HG03280 (cell line): ENCODE data around the gene SLC16A9.

ENCODE experiments used
- ATAC-seq: cut with Tn5 transposase; IDR thresholded peaks from one replicate; pipeline ENCODE4 v1.9.1; 2021; ENCODE audit warnings: mild to moderate bottlenecking, moderate library complexity; ENCODE audit not compliant: unreplicated experiment

The SLC16A9 gene

GRCh38 chr10:59720377-59720776, 10.7 kb upstream of the SLC16A9 start:
- no peak for ATAC-seq

DNA sequence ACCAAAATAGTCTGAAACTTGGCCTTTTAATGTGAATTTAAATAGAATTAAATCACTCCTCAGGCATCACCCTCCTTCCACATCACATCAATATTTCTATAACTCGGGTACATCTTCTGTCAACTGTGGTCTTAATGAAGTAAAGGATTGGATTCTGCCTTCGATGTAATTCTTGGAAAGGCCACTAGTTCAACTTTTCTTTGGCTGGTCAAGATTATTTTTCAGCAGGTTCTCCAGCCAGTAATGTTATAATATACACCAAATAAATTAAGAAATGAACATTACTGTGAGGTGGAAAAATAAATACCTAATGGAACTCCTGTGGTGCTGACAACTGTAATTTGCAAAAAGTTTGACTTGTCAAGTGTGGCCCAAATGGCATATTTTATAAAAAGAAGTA, 9.7 kb upstream of the SLC16A9 start:
- ATAC-seq = no peak

DNA sequence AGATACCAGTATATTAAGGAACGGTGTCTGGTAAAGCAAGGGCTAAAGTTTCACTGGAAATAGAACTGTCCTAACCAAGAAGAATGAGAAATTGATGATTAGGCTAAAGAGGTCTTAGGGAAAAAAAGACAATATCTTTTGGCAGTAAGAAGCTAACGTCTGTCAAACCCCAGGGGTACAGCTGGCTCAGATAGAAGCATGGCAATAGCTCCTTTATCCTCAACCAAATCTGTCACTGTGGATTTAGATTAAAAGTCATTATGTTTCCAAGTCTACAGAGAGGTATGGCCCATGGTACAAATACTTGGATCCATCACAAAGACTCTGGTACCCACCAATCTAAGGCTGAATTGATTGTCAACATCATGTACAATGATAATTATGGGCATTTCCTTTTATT, 8.6 kb upstream of the SLC16A9 start:
- no peak for ATAC-seq

GRCh38 chr10:59713196-59713821, 3.7 kb upstream of the SLC16A9 start:
- ATAC-seq = no peak

- ATAC-seq = no peak
Measured at GRCh38 chr10:59711871-59712494, 2.3 kb upstream of the SLC16A9 start.

DNA sequence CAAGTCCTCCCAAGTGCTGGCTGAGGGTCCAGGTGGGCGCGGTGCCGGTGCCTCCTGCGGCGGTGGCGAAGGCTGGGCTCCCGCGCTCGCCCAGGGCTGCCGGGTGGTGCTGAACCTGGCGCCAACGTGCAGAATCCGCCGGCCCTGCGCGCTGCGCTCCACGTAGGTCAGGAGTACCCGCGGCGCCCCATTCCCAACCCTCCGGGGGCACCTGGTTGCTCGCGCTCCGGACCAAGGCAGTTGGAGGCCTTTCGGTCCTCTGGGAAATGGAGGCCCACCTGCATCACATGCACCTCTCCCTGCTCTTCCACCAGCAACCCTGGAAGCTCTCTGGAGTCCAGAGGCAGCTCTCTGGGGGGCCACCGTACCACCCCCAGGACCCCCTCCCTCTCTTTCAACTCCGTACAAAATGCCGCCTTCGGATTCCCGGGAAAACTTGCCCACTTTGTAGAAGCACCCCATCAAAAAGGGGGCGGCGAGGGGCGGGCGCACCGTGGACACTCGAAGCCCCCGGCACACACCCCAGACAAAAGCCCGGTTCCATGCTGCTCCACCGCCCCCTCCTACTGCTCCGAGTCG, 745 bp downstream of the SLC16A9 start:
- no peak for ATAC-seq

- ATAC-seq = no peak
Measured at GRCh38 chr10:59706851-59707797, 2.5 kb downstream of the SLC16A9 start.

GRCh38 chr10:59705931-59706330, 3.7 kb downstream of the SLC16A9 start:
- ATAC-seq = no peak

DNA sequence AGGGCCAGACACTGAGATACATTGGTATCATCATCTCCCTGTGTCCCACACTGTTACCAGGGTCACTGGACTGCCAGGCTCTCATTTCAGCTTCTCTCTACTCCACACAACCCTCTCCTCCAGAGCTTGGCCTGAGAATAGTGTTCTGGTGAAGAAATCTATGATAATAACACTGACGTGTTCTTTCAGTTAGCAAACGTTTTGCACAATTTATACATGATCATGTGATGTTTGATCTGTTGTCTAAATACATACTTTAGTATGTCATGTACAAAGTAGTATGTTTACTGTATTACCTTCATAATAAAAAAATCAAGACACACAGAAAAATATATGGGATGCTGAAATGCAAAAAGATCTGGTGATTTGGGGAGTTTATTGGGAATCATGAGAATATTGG, 5.0 kb downstream of the SLC16A9 start:
- ATAC-seq = no peak

- ATAC-seq = no peak
Measured at GRCh38 chr10:59702347-59702746, 7.3 kb downstream of the SLC16A9 start.

GRCh38 chr10:59700709-59701108, 8.9 kb downstream of the SLC16A9 start:
- ATAC-seq = no peak

DNA sequence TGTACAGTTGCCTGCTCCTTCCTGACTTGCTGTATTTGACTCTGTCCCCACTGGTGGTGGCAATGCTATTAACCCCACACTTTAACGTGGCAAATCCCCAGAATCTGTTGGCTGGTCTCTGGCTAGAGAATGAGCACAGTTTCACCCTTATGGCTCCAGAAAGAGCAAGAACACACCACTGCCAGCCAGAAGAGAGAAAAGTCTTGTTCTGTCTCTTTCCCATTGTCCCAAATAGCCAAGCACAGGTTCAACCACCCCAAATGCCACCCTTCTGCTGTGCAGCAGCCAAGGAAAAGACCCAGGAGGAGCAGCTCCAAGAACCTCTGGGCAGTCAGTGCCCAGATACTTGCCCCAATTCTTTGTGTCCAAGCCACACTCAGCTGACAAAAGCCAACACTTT, 11.3 kb downstream of the SLC16A9 start:
- ATAC-seq = no peak

GRCh38 chr10:59695637-59696036, 14.0 kb downstream of the SLC16A9 start:
- ATAC-seq = no peak

DNA sequence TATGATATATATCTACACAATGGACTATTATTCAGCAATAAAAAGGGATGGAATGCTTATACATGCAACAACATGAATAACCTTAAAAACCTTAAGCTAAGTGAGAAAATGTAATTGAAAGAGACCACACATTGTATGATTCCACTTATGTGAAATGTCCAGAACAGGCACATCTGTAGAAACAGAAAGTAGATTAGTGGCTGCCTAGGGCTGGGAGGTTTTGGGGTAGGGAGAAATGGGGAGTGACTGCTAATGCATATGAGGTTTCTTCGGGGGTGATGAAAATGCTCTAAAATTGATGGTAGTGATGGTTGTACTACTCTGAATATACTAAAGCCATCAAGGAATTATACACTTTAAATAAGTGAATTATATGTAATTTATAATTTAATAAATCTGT, 14.7 kb downstream of the SLC16A9 start:
- no peak for ATAC-seq

DNA sequence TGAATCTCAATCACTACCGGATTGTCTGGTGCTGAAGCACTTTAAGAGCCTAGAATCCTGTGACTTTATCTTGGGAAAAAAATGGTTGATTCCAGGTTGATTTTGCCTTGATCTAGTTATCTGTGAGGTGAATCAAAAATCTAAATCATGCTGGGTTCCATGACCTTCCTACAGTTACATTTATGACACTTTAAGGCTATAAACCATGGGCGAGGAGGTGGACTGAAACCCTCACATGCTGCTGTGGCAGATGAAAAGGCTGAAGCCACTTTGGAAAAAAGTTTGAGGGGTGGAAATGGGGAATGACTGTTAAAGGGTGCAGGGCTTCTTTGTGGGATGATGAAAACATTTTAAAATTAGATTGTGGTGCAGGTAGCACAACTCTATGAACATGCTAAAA, 17.5 kb downstream of the SLC16A9 start:
- no peak for ATAC-seq

GRCh38 chr10:59688921-59689351, 20.7 kb downstream of the SLC16A9 start:
- no peak for ATAC-seq

DNA sequence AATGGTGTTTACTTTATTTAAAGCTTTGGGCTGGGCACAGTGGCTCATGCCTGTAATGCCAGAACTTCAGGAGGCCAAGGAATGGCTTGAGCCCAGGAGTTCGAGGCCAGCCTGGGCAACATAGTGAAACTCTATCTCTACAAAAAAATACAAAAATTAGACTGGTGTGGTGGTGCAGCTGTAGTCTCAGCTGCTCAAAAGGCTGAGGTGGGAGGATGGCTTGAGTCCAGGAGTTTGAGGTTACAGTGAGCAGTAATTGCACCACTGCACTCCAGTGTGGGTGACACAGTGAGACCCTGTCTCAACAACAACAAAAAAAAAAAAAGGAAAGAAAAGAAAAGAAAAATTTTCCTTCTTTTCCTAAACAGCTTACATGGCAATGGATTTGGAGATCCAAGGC, 22.0 kb downstream of the SLC16A9 start:
- ATAC-seq = no peak

DNA sequence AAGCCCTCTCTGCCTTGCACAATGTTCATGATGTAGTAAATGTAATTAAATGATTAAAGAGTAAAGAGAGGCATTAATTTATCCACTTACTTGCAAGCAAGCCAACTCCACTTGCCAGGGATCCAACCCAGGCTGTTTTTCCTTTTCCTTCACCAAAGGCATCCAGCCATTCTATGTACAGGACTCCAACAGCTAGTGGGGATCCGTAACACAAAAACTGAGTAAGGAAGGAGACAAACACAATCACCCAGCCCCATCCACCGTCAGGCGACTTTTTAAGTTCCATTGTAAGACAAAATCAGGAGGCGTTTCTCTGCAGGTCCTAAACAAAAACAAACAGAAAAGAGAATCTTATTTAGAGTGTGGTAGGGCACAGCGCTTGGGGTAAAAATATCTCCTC, 25.6 kb downstream of the SLC16A9 start:
- no peak for ATAC-seq

DNA sequence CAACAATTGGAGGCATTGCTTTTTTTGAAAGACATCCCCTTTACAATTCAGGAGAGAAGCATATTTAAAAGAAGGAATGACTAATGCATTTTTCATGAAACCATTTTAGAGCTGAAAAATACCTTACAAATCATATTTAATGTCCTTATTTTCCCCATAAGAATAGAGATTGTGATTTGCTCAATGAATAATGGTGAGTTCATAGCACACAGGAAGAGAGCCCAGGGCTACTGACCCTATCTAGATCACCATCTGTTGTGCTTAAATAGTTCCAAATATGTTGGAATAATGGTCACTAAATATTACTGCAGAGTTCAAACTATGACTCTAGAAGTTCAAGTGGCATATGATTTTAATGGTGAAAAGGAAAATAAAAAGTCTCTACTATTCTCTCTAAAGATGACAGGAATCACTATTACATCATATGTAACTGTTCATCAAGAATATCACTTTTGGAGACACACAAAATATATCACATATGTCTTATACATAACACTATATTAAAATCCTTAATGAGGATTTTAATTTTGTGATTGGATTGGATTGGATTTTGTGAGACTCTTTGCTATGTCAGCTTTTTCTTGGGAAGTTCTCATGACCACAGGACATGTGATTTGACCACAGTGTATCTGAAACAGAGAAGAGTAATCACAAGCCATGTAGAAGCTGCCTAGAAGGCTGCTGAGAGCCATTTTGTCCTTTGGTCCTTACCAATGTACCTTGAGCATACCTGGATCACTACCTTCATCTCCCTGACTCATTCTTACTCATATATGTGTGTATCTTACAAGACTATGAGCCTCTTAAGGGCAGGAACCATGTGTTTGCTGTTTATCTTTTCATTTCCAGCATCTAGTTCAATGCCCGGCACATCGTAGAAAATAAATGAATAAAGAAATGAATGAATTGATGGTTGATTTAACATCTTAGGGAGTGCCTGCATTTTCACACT, 26.4 kb downstream of the SLC16A9 start:
- ATAC-seq = no peak

DNA sequence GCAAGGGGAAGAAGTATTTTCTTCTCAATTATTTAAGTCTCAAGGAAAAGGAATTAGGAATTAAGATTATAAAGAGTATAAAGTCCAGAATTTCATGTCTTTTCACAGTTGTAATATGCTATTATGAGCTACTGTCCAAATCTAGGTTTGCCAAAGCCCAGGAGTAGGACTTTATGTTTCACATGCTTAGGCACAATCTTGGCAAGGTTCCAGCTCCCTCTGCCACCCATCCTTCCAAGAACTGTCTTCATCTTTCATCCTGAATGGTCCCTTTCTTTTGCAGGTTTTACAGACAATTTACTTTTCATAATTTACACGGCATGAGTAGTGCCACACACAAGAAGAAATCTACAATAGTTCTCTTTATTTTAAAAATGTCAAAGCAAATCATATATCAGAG, 29.5 kb downstream of the SLC16A9 start:
- ATAC-seq = no peak
